Measurements from ENCODE around the gene S100A13.
"Not testable (repeated sequence)": the region's sequence is repeated elsewhere in the genome, so short reads cannot be mapped to it uniquely, and the experiment has no call there.

S100A13 gene

GRCh38 chr1:153643816-153644215 lies 16.5 kb upstream of the S100A13 start:
- H3F3A ChIP-seq (ENCODE audit: insufficient read depth), result peaks cover 14% of the 10 kb centered on the region; the same call in 1 of the 2 replicates
- no peaks in the 10 kb centered on the region for H3K79me2 ChIP-seq (ENCODE audit: insufficient read depth, low read length)
- no peaks in the 10 kb centered on the region for H3K9me3 ChIP-seq (ENCODE audit: insufficient read depth, low read length)
- peaks cover 46% of the 10 kb centered on the region; the same call in 1 of the 2 replicates for H3K36me3 ChIP-seq (ENCODE audit: low read length)
- H4K20me1 ChIP-seq (ENCODE audit: low read depth, low read length), result no peaks in the 10 kb centered on the region
- H3K27me3 ChIP-seq (ENCODE audit: low read length), result no peaks in the 10 kb centered on the region
- H3K4me3 ChIP-seq (ENCODE audit: insufficient read depth, low read length, poor library complexity, severe bottlenecking), result no peak overlapping the region
- no peak overlapping the region for H3K9ac ChIP-seq (ENCODE audit: low read length)
- H3K27ac ChIP-seq (ENCODE audit: low read depth, low read length), result no peak overlapping the region
- no peak overlapping the region for H2AFZ ChIP-seq (ENCODE audit: low read depth, low read length, severe bottlenecking)
- no peak for TF ChIP-seq EZH2phosphoT487 (conservative IDR thresholded peaks at IDR 0.05; ENCODE audit: low read length)
- no peak overlapping the region for H3K4me2 ChIP-seq (ENCODE audit: low read depth, low read length, poor library complexity, severe bottlenecking)
- no peaks in the 10 kb centered on the region for H3K9me2 ChIP-seq (replicated peaks; ENCODE audit: insufficient read depth, low read length)

DNA sequence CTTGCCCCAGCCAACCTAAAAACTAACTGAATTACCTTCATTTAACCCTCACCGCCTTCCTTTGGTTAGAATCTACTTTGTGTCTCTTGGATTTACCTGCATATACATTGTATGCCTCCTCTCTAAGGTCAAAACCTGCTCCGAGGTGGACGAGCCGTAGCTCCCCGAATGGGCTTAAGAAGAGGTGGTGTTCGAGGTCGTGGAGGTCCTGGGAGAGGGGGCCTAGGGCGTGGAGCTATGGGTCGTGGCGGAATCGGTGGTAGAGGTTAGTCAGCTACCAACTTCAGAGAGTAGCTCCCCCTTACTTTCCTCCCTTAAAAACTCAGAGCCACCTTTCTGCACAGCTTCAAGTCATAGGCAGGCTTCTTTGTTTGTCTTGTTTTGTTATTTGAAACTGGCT lies 15.8 kb upstream of the S100A13 start:
- Histone ChIP-seq H3F3A (ENCODE audit: insufficient read depth) (peaks cover 15% of the 10 kb centered on the region; the same call in 1 of the 2 replicates), H3K9ac (ENCODE audit: low read length) (no peak overlapping the region), H3K27me3 (ENCODE audit: low read length) (no peaks in the 10 kb centered on the region), H3K4me3 (ENCODE audit: insufficient read depth, low read length, poor library complexity, severe bottlenecking) (no peak overlapping the region), H3K4me2 (ENCODE audit: low read depth, low read length, poor library complexity, severe bottlenecking) (no peak overlapping the region), H4K20me1 (ENCODE audit: low read depth, low read length) (no peaks in the 10 kb centered on the region), H3K9me2 (replicated peaks; ENCODE audit: insufficient read depth, low read length) (no peaks in the 10 kb centered on the region), H3K27ac (ENCODE audit: low read depth, low read length) (no peak overlapping the region), H3K36me3 (ENCODE audit: low read length) (peaks cover 50% of the 10 kb centered on the region; the same call in 1 of the 2 replicates), H2AFZ (ENCODE audit: low read depth, low read length, severe bottlenecking) (no peak overlapping the region), H3K79me2 (ENCODE audit: insufficient read depth, low read length) (no peaks in the 10 kb centered on the region), H3K9me3 (ENCODE audit: insufficient read depth, low read length) (no peaks in the 10 kb centered on the region)
- TF ChIP-seq, protein P1, sequence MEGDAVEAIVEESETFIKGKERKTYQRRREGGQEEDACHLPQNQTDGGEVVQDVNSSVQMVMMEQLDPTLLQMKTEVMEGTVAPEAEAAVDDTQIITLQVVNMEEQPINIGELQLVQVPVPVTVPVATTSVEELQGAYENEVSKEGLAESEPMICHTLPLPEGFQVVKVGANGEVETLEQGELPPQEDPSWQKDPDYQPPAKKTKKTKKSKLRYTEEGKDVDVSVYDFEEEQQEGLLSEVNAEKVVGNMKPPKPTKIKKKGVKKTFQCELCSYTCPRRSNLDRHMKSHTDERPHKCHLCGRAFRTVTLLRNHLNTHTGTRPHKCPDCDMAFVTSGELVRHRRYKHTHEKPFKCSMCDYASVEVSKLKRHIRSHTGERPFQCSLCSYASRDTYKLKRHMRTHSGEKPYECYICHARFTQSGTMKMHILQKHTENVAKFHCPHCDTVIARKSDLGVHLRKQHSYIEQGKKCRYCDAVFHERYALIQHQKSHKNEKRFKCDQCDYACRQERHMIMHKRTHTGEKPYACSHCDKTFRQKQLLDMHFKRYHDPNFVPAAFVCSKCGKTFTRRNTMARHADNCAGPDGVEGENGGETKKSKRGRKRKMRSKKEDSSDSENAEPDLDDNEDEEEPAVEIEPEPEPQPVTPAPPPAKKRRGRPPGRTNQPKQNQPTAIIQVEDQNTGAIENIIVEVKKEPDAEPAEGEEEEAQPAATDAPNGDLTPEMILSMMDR (IDR thresholded peaks at IDR 0.05; ENCODE audit: insufficient read depth, low read length, poor library complexity, severe bottlenecking), result no peak
- TF ChIP-seq EZH2phosphoT487 (conservative IDR thresholded peaks at IDR 0.05; ENCODE audit: low read length), result no peak

GRCh38 chr1:153642161-153642560 lies 14.9 kb upstream of the S100A13 start:
- Histone ChIP-seq H3K79me2 (ENCODE audit: insufficient read depth, low read length) (no peaks in the 10 kb centered on the region), H2AFZ (ENCODE audit: low read depth, low read length, severe bottlenecking) (no peak overlapping the region), H4K20me1 (ENCODE audit: low read depth, low read length) (no peaks in the 10 kb centered on the region), H3F3A (ENCODE audit: insufficient read depth) (peaks cover 20% of the 10 kb centered on the region; the same call in 1 of the 2 replicates), H3K9me3 (ENCODE audit: insufficient read depth, low read length) (no peaks in the 10 kb centered on the region), H3K4me2 (ENCODE audit: low read depth, low read length, poor library complexity, severe bottlenecking) (no peak overlapping the region), H3K4me3 (ENCODE audit: insufficient read depth, low read length, poor library complexity, severe bottlenecking) (no peak overlapping the region), H3K9me2 (replicated peaks; ENCODE audit: insufficient read depth, low read length) (no peaks in the 10 kb centered on the region), H3K36me3 (ENCODE audit: low read length) (peaks cover 55% of the 10 kb centered on the region), H3K27me3 (ENCODE audit: low read length) (no peaks in the 10 kb centered on the region), H3K9ac (ENCODE audit: low read length) (no peak overlapping the region), H3K27ac (ENCODE audit: low read depth, low read length) (no peak overlapping the region)
- TF ChIP-seq EZH2phosphoT487 (conservative IDR thresholded peaks at IDR 0.05; ENCODE audit: low read length), result no peak
- TF ChIP-seq, protein P1 (IDR thresholded peaks at IDR 0.05; ENCODE audit: insufficient read depth, low read length, poor library complexity, severe bottlenecking), result no peak

GRCh38 chr1:153640861-153641260 lies 13.6 kb upstream of the S100A13 start:
- Histone ChIP-seq H3K9me3 (ENCODE audit: insufficient read depth, low read length) (no peaks in the 10 kb centered on the region), H3K4me3 (ENCODE audit: insufficient read depth, low read length, poor library complexity, severe bottlenecking) (no peak overlapping the region)

DNA sequence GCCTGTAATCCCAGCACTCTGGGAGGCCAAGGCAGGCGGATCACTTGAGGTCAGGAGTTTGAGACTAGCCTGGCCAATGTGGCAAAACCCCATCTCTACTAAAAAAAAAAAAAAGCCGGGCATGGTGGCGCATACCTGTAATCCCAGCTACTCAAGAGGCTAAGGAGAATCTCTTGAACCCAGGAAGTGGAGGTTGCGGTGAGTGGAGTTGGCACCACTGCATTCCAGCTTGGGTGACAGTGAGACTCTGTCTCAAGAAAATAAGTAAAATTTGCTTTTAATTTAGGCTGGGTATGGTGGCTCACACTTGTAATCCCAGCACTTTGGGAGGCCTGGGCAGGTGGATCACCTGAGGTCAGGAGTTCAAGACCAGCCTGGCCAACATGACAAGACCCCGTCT lies 12.9 kb upstream of the S100A13 start:
- Histone ChIP-seq H3F3A (ENCODE audit: insufficient read depth) (peaks cover 26% of the 10 kb centered on the region; the same call in 1 of the 2 replicates), H3K36me3 (ENCODE audit: low read length) (peaks cover 68% of the 10 kb centered on the region), H3K79me2 (ENCODE audit: insufficient read depth, low read length) (peaks cover 18% of the 10 kb centered on the region)
- H3K9me3 ChIP-seq (ENCODE audit: insufficient read depth, low read length); H2AFZ ChIP-seq (ENCODE audit: low read depth, low read length, severe bottlenecking); H3K4me3 ChIP-seq (ENCODE audit: insufficient read depth, low read length, poor library complexity, severe bottlenecking); H3K4me2 ChIP-seq (ENCODE audit: low read depth, low read length, poor library complexity, severe bottlenecking); H3K9ac ChIP-seq (ENCODE audit: low read length); H3K9me2 ChIP-seq (replicated peaks; ENCODE audit: insufficient read depth, low read length); H3K27me3 ChIP-seq (ENCODE audit: low read length); H3K27ac ChIP-seq (ENCODE audit: low read depth, low read length); H4K20me1 ChIP-seq (ENCODE audit: low read depth, low read length): not testable (repeated sequence)

More at GRCh38 chr1:153640861-153641260, 13.6 kb upstream of the S100A13 start:
- no peak overlapping the region for H2AFZ ChIP-seq (ENCODE audit: low read depth, low read length, severe bottlenecking)
- no peaks in the 10 kb centered on the region for H3K27me3 ChIP-seq (ENCODE audit: low read length)
- no peak for TF ChIP-seq EZH2phosphoT487 (conservative IDR thresholded peaks at IDR 0.05; ENCODE audit: low read length)
- TF ChIP-seq, protein P1 (IDR thresholded peaks at IDR 0.05; ENCODE audit: insufficient read depth, low read length, poor library complexity, severe bottlenecking), result no peak
- H3K27ac ChIP-seq (ENCODE audit: low read depth, low read length), result no peak overlapping the region
- H4K20me1 ChIP-seq (ENCODE audit: low read depth, low read length), result no peaks in the 10 kb centered on the region
- H3K36me3 ChIP-seq (ENCODE audit: low read length), result peaks cover 68% of the 10 kb centered on the region
- H3F3A ChIP-seq (ENCODE audit: insufficient read depth), result peaks cover 28% of the 10 kb centered on the region; the same call in 1 of the 2 replicates
- no peak overlapping the region for H3K4me2 ChIP-seq (ENCODE audit: low read depth, low read length, poor library complexity, severe bottlenecking)
- H3K79me2 ChIP-seq (ENCODE audit: insufficient read depth, low read length), result peaks cover 12% of the 10 kb centered on the region
- H3K9me2 ChIP-seq (replicated peaks; ENCODE audit: insufficient read depth, low read length), result no peaks in the 10 kb centered on the region
- H3K9ac ChIP-seq (ENCODE audit: low read length), result no peak overlapping the region
